T follicular helper cell (primary cell): ENCODE data around the gene DDX28.
"Not testable (repeated sequence)": the region's sequence is repeated elsewhere in the genome, so short reads cannot be mapped to it uniquely, and the experiment has no call there.

Experiments used
- DNase-seq: peaks from one replicate; pipeline ENCODE4 v3.0.0-alpha.2; 2020; ENCODE audit warnings: low read depth

Gene DDX28

DNA sequence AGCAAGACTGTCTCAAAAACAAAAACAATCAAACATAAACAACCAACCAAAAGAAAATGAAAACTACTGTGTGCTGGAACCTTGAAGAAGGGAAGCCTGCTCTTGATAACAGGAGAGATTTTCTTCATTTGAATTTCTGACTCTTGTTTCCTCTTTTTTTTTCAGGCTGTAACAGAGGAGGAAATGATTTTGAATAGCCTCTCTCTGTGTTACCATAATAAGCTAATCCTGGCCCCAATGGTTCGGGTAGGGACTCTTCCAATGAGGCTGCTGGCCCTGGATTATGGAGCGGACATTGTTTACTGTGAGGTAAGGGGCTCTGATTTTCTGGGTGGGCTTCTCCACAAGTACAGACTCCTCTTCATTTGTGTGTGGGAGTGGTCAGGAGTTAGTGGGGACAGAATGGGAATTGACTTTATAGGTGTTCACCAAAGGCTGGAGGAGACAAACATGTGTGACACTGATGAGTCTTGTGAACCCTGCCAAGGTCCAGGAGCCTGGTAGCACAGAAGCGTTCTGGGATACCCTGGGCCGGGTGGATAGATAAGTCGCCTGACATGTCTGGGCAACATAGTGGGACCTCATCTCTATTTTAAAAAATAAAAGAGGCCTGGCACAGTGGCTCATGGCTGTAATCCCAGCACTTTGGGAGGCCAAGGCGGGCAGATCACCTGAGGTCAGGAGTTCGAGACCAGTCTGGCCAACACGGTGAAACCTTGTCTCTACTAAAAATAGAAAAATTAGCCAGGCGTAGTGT lies 15.0 kb upstream of the DDX28 start:
- DNase-seq = no peak

DNA sequence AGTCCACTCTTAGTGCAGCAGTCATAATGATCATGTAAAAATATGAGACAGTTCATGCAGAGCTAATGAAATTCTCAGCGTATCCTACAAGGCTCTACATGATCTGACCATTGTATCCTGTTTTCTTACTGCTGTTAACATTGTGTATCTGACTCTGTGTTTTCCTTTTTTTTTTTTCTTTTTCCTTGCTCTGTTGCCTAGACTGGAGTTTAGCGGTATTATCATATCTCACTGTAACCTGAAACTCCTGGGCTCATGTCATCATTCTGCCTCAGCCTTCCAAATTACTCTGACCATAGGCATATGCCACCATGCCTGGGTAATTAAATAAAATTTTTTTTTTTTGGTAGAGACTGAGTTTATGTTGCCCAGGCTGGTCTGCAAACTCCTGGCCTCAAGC lies 12.2 kb upstream of the DDX28 start:
- no peak for DNase-seq

DNA sequence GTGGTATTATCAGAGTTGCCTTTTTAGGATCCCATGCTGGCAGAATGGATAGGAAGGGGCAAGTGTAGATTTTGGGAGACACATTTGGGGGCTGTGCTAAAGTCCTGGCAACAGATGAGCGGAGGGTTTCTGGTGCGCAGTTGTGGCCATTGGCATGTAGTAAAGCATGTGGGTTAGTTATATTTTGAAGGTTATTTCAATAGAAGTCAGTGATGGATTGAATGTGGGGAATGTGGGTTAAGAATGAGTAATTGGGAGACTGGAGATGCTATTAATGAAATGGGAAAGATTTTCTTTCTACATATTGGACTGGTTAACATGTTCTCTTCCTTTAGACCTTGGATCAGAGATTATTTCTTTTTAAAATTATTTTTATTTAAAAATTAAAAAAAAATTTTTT lies 10.1 kb upstream of the DDX28 start:
- DNase-seq = no peak

DNA sequence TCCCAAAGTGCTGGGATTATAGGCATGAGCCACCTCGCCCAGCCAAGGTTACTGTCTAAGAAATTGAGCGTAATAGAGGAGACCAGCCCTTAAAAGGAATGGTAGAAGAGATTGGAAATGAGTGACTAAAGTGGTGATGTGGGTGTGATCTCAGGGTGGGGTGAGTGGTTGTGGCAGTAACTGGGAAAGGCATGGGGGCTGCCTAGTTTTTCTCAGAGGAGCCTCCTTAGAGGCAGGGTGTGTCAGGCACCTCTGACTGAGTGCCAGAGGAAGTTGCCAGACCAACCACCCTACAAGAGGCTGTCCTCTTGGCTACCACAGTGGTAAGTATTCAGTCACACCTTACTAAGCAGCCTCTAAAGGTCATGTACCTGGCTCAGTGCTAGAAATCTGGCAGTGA lies 8.9 kb upstream of the DDX28 start:
- no peak for DNase-seq

DNA sequence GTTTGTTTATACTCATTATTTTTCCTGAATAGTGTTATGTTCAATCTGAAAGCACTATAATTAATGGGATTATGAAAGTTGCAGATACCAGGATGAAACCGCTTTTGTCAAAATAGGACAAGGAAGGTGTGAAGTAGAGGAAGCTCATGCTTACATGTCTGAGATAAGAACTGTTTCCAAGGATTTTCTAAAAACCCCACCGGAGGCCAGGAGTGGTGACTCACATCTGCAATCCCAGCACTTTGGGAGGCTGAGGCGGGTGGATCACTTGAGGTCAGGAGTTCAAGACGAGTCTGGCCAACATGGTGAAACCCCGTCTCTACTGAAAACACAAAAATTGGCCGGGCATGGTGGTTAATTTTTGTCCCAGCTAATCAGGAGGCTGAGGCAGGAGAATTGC lies 7.1 kb upstream of the DDX28 start:
- not testable (repeated sequence) for DNase-seq

DNA sequence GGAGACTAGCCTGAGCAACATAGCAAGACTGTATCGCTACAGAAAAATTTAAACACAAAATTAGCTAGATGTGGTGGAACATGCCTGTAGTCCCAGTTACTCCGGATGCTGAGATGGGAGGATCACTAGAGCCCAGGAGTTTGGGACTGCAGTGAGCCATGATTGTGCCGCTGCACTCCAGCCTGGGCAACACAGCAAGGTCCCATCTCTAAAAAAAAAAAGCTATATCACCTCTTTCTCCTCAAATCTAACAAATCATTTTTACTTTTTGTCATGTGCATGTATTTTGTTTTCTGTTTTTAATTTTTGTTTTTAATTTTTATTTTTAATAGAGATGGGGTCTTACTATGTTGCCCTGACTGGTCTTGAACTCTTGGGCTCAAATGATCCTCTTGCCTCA lies 6.0 kb upstream of the DDX28 start:
- DNase-seq = no peak

DNA sequence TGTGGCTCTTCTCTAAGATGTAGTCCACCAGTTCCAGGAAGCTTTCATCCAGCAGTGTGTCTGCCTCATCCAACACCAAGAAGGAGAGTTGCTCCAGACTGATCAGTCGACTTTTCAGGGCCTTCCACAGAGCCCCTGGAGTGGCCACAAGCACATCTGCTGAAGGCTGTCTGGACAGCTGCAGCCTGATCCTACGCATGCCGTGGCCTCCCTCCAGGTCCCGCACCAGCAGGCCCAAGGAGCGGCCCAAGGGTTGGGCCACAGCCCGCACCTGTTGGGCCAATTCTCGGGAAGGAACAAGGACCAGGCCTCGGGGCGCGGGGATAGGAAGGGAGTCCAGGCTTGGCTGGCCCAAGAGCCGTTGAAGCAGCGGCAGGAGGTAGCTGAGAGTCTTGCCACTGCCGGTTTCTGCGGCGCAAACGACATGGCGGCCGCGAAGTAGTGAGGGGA lies 729 bp downstream of the DDX28 start:
- DNase-seq = no peak

DNA sequence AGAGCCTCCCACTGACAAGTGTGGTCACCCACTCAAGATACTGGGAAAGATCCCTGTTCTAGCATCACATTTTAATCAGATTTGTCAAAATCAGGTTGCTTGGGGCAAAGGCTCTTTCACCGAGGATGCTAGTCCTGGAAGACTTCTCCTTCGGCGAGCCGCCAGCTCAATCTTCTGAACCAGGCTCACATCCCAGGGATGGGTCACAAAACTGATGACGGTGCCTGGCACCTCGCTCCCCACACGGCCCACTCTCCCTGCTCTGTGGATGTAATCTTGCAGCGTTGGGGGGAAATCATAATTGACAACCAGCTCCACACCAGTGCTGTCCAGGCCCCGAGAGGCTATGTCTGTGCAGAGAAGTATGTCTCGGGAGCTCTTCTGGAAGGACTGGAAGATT lies 1.5 kb downstream of the DDX28 start:
- DNase-seq = no peak

DNA sequence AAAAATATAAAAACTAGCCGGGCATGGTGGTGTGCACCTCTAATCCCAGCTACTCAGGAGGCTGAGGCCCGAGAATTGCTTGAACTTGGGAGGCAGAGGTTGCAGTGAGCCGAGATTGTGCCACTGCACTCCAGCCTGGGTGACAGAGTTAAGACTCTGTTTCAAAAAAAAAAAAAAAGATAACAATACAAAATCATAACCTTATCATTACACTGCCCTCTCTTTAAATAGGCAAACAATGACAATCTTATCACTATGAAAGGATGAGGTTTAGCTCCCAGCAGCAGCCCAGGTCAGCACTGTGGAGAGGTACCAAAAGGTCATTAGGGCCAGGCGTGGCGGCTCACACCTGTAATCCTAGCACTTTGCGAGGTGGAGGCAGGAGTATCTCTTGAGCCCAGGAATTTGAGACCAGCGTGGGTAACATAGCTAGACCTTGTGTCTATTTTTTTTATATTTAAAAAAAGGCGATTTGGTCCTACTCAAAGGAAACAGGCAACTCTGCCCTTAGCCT lies 3.8 kb downstream of the DDX28 start:
- no peak for DNase-seq

DNA sequence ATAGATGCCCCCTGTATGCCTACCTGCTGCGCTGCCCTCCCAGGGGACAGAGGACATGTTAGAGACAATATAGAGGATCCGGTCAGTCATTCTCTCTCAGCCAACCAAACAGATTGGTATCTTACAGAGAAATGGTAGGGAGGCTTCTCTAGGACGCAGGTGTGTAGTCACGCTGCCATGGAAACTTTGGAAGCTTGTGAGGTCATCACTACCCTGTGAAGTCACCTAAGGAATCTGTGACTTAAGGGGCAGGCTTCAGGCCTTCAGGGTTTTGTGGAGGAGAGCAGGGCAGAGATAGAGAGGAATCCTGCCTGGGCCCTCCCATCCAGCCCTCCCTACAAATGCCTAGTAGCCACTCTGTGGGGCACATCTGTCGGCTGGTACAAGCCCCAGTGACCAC lies 7.4 kb downstream of the DDX28 start, which contains the start of gene DPEP2NB:
Gene DPEP2NB, minus strand, starts transcription at position 231 of the 400 bp plus-strand sequence. Its CDS starts 141 bp downstream, at position 90.
- DNase-seq = no peak

DNA sequence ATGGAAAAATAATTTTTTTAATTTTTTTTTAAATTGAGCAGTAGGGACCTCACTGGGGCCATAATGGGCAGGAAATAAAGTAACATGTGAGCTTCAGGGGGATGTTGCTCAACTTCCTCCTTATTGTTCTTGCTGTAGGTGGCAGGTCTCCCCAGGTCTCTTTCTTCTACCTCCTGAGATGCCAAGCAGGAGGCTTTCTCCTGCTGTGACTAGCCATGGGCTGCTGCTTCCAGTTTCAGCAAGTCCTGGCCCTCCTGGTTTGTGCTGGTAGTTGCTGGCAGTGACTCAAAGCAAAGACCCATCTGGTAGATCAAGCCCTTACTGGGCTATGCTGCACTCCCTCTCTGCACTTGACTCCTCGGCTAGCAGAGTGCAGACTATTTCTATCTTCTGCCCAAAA lies 9.6 kb downstream of the DDX28 start:
- DNase-seq = no peak

DNA sequence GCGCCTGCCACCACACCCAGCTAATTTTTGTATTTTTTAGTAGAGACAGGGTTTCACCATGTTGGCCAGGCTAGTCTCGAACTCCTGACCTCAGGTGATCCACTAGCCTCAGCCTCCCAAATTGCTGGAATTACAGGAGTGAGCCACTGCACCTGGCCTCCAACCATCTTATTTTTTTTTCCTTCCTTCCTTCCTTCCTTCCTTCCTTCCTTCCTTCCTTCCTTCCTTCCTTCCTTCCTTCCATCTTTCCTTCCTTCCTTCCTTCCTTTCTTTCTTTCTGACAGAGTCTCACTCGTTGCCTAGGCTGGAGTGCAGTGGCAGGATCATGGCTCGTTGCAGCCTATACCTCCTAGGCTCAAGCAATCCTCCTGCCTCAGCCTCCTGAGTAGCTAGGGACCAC lies 13.2 kb downstream of the DDX28 start:
- DNase-seq = not testable (repeated sequence)

DNA sequence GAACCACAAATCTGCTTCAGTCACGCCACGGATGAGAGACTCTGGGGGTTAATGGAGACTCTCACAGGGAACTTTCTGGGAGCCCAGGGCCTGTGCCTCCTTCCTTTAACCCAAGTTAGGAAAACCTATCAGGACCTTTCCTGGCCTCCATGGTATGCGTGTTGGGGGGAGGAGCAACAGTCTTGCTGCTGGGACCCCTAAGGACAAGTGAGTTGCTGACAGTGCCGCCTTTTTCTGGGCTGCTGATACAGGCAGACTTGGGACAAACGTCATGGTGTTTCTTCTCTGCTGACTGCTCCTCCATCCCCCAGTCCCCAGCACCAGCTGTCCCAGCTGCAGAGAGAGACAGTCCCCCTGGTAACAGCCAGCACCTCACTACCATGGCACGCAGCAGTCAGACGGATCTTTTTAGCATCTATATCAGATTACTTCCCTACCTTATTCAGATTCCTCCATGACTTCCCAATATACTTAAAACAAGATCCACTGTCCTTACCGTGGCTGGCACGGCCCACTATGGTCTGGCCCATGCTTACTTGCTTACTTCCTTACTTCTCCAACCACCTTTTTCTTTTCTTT lies 13.8 kb downstream of the DDX28 start:
- no peak for DNase-seq

DNA sequence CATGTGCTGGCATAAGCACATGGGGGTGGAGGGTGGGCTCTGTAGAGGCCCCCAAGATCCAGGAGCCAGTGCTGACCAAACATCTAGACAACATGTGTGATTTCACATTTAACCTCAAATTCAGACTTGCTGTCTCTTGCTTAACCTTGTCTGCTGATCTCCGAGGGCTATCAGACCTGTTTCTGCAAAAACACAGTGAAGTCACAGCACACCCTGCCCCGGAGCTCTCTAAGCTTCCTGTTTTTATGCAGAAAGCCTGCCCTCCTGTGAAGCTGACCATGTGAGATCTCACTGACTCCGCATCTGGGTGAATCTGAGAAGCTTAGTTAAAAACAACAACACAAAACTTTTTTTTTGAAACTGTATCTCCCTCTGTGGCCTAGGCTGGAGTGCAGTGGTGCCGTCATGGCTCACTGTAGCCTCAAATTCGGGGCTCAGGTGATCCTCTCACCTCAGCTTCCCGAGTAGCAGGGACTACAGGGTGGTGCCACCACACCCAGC lies 17.2 kb downstream of the DDX28 start:
- peak; percentile 12 for DNase-seq

DNA sequence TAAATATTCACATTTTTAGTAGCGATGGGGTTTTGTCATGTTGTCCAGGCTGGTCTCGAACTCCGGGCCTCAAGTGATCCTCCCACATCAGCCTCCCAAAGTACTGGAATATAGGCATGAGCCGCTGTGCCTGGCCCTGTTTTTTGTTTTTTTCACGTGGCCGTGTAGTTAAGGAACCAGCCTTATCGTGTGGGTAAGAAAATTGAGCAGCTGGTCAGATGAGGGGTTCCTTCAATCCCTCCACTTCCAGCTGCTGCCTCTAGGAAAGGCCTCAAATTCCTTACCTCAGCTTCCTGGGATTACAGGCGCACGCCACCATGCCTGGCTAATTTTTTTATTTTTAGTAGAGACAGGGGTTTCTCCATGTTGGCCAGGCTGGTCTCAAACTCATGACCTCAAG lies 17.8 kb downstream of the DDX28 start:
- DNase-seq = no peak

DNA sequence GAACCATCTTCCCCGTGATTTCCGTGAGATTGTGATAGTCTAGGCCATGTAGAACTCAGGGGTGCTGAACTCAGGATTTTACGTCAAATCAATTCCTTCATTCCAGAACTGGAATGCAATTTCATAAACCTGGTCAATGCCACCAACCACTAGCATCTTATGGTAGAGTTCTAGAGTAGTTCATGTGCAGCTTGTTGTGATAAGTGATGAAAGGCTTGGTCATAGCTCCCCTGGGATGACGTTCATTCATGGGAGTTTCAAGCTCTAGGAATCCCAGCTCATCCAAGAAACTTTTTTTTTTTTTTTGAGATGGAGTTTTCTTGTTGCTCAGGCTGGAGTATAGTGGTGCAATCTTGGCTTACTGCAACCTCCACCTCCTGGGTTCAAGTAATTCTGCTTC lies 20.0 kb downstream of the DDX28 start:
- no peak for DNase-seq

DNA sequence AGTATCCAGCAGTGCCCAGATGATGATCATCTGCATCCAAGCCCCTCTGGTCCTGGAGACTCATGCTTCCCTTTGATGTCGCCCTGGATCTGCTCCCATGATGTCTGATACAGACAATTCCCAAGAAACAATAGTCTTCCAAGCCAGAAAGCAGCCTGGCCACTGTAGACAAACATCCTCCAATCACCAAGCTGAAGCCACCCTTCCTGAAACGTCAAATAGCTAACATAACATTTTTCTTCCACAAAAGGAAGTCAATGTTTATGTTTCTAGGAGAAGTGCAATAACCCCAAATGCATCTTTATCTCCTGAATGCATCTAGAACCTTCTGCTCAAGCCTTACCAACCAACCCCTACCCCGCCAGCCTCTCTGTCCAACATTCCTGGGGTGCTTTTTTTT lies 22.6 kb downstream of the DDX28 start:
- DNase-seq = no peak

DNA sequence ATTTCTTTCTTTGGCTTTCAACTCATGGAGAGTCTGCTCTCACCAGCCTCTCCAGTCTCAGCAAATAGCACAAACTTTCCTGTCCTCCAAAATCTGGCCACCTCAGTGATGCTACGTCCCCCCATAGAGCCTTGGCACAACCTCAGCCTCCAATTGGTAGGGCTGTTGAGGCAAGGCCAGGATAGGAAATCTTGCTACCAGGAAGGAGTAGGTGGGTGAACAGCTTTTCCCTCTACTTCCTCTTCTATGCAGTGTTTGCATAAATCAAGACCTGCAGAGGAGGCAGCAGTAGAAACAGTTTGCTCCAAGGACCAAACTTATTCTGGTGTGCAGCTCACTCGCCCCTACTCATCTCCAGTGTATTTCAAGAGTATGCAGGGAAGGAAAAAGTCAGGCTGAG lies 23.0 kb downstream of the DDX28 start:
- DNase-seq = no peak

DNA sequence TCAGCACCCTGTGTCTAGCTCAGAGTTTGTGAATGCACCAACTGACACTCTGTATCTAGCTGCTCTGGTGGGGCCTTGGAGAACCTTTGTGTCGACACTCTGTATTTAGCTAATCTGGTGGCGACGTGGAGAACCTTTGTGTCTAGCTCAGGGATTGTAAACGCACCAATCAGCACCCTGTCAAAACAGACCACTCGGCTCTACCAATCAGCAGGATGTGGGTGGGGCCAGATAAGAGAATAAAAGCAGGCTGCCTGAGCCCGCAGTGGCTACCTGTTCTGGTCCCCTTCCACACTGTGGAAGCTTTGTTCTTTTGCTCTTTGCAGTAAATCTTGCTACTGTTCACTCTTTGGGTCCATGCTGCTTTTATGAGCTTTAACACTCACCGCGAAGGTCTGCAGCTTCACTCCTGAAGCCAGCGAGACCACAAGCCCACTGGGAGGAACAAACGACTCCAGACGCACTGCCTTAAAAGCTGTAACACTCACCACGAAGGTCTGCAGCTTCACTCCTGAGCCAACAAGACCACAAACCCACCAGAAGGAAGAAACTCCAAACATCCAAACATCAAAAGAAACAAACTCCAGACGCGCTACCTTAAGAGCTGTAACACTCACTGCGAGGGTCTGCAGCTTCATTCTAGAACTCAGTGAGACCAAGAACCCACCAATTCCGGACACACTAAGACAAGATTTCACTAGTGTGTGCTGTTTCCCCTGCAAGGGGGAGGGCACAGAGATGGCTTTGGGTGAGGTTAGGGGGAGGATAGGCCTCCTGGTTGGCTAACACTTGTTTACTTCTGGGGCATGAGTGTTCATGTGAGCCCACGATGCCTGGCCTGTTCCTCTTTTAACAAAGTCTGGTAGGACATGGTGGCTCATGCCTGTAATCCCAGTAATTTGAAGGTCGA lies 24.0 kb downstream of the DDX28 start, which contains the start of gene DPEP2:
Gene DPEP2, minus strand, starts transcription at position 706 of the 910 bp plus-strand sequence. CDS start 6,272 bp downstream, outside the sequence.
- peak; percentile 22 for DNase-seq

DNA sequence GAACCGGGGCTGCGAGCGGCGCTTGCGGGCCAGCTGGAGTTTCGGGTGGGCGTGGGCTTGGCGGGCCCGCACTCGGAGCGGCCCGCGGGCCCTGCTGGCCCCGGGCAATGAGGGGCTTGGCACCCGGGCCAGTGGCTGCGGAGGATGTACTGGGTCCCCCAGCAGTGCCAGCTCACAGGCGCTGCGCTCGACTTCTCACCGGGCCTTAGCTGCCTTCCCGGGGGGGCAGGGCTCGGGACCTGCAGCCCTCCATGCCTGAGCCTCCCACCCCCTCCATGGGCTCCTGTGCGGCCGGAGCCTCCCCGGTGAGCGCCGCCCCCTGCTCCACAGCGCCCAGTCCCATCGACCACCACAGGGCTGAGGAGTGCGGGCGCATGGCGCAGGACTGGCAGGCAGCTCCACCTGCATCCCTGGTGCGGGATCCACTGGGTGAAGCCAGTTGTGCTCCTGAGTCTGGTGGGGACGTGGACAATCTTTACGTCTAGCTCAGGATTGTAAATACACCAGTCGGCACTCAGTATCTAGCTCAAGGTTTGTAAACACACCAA lies 24.7 kb downstream of the DDX28 start:
- DNase-seq = not testable (repeated sequence)

DNA sequence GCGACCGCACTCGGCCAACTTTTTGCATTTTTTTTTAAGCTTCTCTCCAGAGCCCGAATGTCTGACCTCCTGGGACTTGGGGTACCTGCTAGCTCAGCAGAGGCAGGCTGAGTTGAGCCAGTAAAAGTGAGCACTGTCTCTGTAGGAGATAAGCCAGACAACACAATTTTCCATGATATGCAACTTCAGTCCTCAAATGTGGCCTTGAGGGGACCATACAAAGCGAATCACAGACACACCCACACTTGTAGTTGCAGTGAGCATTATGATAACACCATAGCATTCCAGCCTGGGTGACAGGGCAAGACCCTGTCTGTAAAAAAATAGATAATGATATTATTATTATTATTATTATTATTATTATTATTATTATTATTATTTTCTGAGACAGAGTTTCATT lies 26.4 kb downstream of the DDX28 start:
- no peak for DNase-seq

DNA sequence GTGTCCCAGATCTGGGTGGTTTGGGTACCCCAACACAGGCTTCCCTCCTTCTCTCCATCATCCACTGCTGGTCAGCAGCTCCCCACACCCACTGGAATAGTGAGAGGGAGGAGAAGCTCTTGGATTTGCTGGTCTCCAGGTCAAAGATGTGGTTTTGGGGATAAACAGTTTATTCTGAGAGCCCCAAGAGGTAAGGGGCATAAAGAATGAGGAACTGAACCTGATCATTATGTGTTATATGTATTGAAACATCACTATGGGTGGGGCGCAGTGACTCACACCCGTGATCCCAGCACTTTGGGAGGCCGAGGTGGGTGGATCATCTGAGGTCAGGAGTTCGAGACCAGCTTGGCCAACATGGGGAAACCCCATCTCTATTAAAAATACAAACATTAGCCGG lies 27.6 kb downstream of the DDX28 start:
- no peak for DNase-seq
